ENCODE results near the gene GARRE1.

GARRE1 gene

GRCh38 chr19:34259367-34260095 lies 5.2 kb downstream of the GARRE1 start:
- H3K27me3 ChIP-seq (ENCODE audit: control insufficient read depth in 2 of 2, insufficient read depth in 2 of 2, low read length in 2 of 2), result no peaks in the 10 kb centered on the region
- no peak overlapping the region for H3K27ac ChIP-seq (ENCODE audit: low read depth in 2 of 2, low read length in 2 of 2)
- no peaks in the 10 kb centered on the region for H3K9me3 ChIP-seq (ENCODE audit: control insufficient read depth in 2 of 2, low read length in 2 of 2)
- H3K4me3 ChIP-seq (ENCODE audit: low read length in 2 of 2), result no peak overlapping the region
- no peak overlapping the region for H3K9ac ChIP-seq (ENCODE audit: low read depth in 1 of 2, low read length in 2 of 2)
- H3K36me3 ChIP-seq (ENCODE audit: control insufficient read depth in 2 of 2, insufficient read depth in 2 of 2, low read length in 2 of 2), result no peaks in the 10 kb centered on the region
- peaks cover 15% of the 10 kb centered on the region in 2 donors for H3K4me1 ChIP-seq (ENCODE audit: control insufficient read depth in 2 of 2, insufficient read depth in 2 of 2, low read length in 2 of 2)

- H3K9ac ChIP-seq (ENCODE audit: low read depth in 1 of 2, low read length in 2 of 2), result no peak overlapping the region
- no peak overlapping the region for H3K27ac ChIP-seq (ENCODE audit: low read depth in 2 of 2, low read length in 2 of 2)
- H3K4me1 ChIP-seq (ENCODE audit: control insufficient read depth in 2 of 2, insufficient read depth in 2 of 2, low read length in 2 of 2), result peaks cover 9% of the 10 kb centered on the region in 2 donors
- H3K9me3 ChIP-seq (ENCODE audit: control insufficient read depth in 2 of 2, low read length in 2 of 2), result no peaks in the 10 kb centered on the region
- no peaks in the 10 kb centered on the region for H3K27me3 ChIP-seq (ENCODE audit: control insufficient read depth in 2 of 2, insufficient read depth in 2 of 2, low read length in 2 of 2)
- H3K4me3 ChIP-seq (ENCODE audit: low read length in 2 of 2), result no peak overlapping the region
- peaks cover 3% of the 10 kb centered on the region in 2 donors for H3K36me3 ChIP-seq (ENCODE audit: control insufficient read depth in 2 of 2, insufficient read depth in 2 of 2, low read length in 2 of 2)
Measured at GRCh38 chr19:34260771-34261173, 6.4 kb downstream of the GARRE1 start.

- H3K27me3 ChIP-seq (ENCODE audit: control insufficient read depth in 2 of 2, insufficient read depth in 2 of 2, low read length in 2 of 2), result no peaks in the 10 kb centered on the region
- no peaks in the 10 kb centered on the region for H3K9me3 ChIP-seq (ENCODE audit: control insufficient read depth in 2 of 2, low read length in 2 of 2)
- peaks cover 5 to 6% of the 10 kb centered on the region in 2 donors for H3K36me3 ChIP-seq (ENCODE audit: control insufficient read depth in 2 of 2, insufficient read depth in 2 of 2, low read length in 2 of 2)
- H3K4me1 ChIP-seq (ENCODE audit: control insufficient read depth in 2 of 2, insufficient read depth in 2 of 2, low read length in 2 of 2), result peaks cover 9% of the 10 kb centered on the region in 2 donors
- H3K4me3 ChIP-seq (ENCODE audit: low read length in 2 of 2), result no peak overlapping the region
- H3K9ac ChIP-seq (ENCODE audit: low read depth in 1 of 2, low read length in 2 of 2), result no peak overlapping the region
- H3K27ac ChIP-seq (ENCODE audit: low read depth in 2 of 2, low read length in 2 of 2), result no peak overlapping the region
Measured at GRCh38 chr19:34261334-34262109, 7.2 kb downstream of the GARRE1 start.

- H3K4me3 ChIP-seq (ENCODE audit: low read length in 2 of 2), result no peak overlapping the region
- H3K4me1 ChIP-seq (ENCODE audit: control insufficient read depth in 2 of 2, insufficient read depth in 2 of 2, low read length in 2 of 2), result peaks cover 8 to 9% of the 10 kb centered on the region in 2 donors
- H3K9me3 ChIP-seq (ENCODE audit: control insufficient read depth in 2 of 2, low read length in 2 of 2), result no peaks in the 10 kb centered on the region
- H3K27ac ChIP-seq (ENCODE audit: low read depth in 2 of 2, low read length in 2 of 2), result no peak overlapping the region
- H3K9ac ChIP-seq (ENCODE audit: low read depth in 1 of 2, low read length in 2 of 2), result no peak overlapping the region
- H3K27me3 ChIP-seq (ENCODE audit: control insufficient read depth in 2 of 2, insufficient read depth in 2 of 2, low read length in 2 of 2), result no peaks in the 10 kb centered on the region
- peaks cover 5 to 6% of the 10 kb centered on the region in 2 donors for H3K36me3 ChIP-seq (ENCODE audit: control insufficient read depth in 2 of 2, insufficient read depth in 2 of 2, low read length in 2 of 2)
Measured at GRCh38 chr19:34263745-34264237, 9.4 kb downstream of the GARRE1 start.

GRCh38 chr19:34265221-34265650 lies 10.9 kb downstream of the GARRE1 start:
- Histone ChIP-seq H3K4me1 (ENCODE audit: control insufficient read depth in 2 of 2, insufficient read depth in 2 of 2, low read length in 2 of 2) (peaks cover 7 to 9% of the 10 kb centered on the region in 2 donors), H3K9me3 (ENCODE audit: control insufficient read depth in 2 of 2, low read length in 2 of 2) (no peaks in the 10 kb centered on the region), H3K36me3 (ENCODE audit: control insufficient read depth in 2 of 2, insufficient read depth in 2 of 2, low read length in 2 of 2) (peaks cover 5 to 6% of the 10 kb centered on the region in 2 donors), H3K4me3 (ENCODE audit: low read length in 2 of 2) (no peak overlapping the region), H3K9ac (ENCODE audit: low read depth in 1 of 2, low read length in 2 of 2) (no peak overlapping the region), H3K27ac (ENCODE audit: low read depth in 2 of 2, low read length in 2 of 2) (no peak overlapping the region), H3K27me3 (ENCODE audit: control insufficient read depth in 2 of 2, insufficient read depth in 2 of 2, low read length in 2 of 2) (no peaks in the 10 kb centered on the region)

GRCh38 chr19:34269081-34269480 lies 14.7 kb downstream of the GARRE1 start:
- Histone ChIP-seq H3K27ac (ENCODE audit: low read depth in 2 of 2, low read length in 2 of 2) (peak overlapping the region in 1 of 2 donors; percentile 19), H3K27me3 (ENCODE audit: control insufficient read depth in 2 of 2, insufficient read depth in 2 of 2, low read length in 2 of 2) (no peaks in the 10 kb centered on the region), H3K9me3 (ENCODE audit: control insufficient read depth in 2 of 2, low read length in 2 of 2) (no peaks in the 10 kb centered on the region), H3K4me3 (ENCODE audit: low read length in 2 of 2) (no peak overlapping the region), H3K9ac (ENCODE audit: low read depth in 1 of 2, low read length in 2 of 2) (peak overlapping the region in 1 of 2 donors; percentile 10), H3K36me3 (ENCODE audit: control insufficient read depth in 2 of 2, insufficient read depth in 2 of 2, low read length in 2 of 2) (peaks cover 5 to 6% of the 10 kb centered on the region in 2 donors), H3K4me1 (ENCODE audit: control insufficient read depth in 2 of 2, insufficient read depth in 2 of 2, low read length in 2 of 2) (peaks cover 9 to 16% of the 10 kb centered on the region in 2 donors)

- Histone ChIP-seq H3K27me3 (ENCODE audit: control insufficient read depth in 2 of 2, insufficient read depth in 2 of 2, low read length in 2 of 2) (no peaks in the 10 kb centered on the region), H3K36me3 (ENCODE audit: control insufficient read depth in 2 of 2, insufficient read depth in 2 of 2, low read length in 2 of 2) (peaks cover 5 to 6% of the 10 kb centered on the region in 2 donors), H3K4me3 (ENCODE audit: low read length in 2 of 2) (peak overlapping the region in 1 of 2 donors; percentile 43), H3K4me1 (ENCODE audit: control insufficient read depth in 2 of 2, insufficient read depth in 2 of 2, low read length in 2 of 2) (peaks cover 9 to 16% of the 10 kb centered on the region in 2 donors), H3K27ac (ENCODE audit: low read depth in 2 of 2, low read length in 2 of 2) (peak overlapping the region; percentile 50 to 82), H3K9ac (ENCODE audit: low read depth in 1 of 2, low read length in 2 of 2) (peak overlapping the region in 1 of 2 donors; percentile 42), H3K9me3 (ENCODE audit: control insufficient read depth in 2 of 2, low read length in 2 of 2) (no peaks in the 10 kb centered on the region)
Measured at GRCh38 chr19:34269489-34269888, 15.1 kb downstream of the GARRE1 start.

GRCh38 chr19:34269968-34270621 lies 15.7 kb downstream of the GARRE1 start:
- Histone ChIP-seq H3K4me3 (ENCODE audit: low read length in 2 of 2) (peak overlapping the region in 1 of 2 donors; percentile 43), H3K27ac (ENCODE audit: low read depth in 2 of 2, low read length in 2 of 2) (peak overlapping the region; percentile 50 to 82), H3K36me3 (ENCODE audit: control insufficient read depth in 2 of 2, insufficient read depth in 2 of 2, low read length in 2 of 2) (peaks cover 5 to 6% of the 10 kb centered on the region in 2 donors), H3K9ac (ENCODE audit: low read depth in 1 of 2, low read length in 2 of 2) (peak overlapping the region; percentile 19 to 42), H3K9me3 (ENCODE audit: control insufficient read depth in 2 of 2, low read length in 2 of 2) (no peaks in the 10 kb centered on the region), H3K4me1 (ENCODE audit: control insufficient read depth in 2 of 2, insufficient read depth in 2 of 2, low read length in 2 of 2) (peaks cover 9 to 16% of the 10 kb centered on the region in 2 donors), H3K27me3 (ENCODE audit: control insufficient read depth in 2 of 2, insufficient read depth in 2 of 2, low read length in 2 of 2) (no peaks in the 10 kb centered on the region)

GRCh38 chr19:34273121-34273520 lies 18.8 kb downstream of the GARRE1 start:
- H3K27me3 ChIP-seq (ENCODE audit: control insufficient read depth in 2 of 2, insufficient read depth in 2 of 2, low read length in 2 of 2), result no peaks in the 10 kb centered on the region
- no peak overlapping the region for H3K4me3 ChIP-seq (ENCODE audit: low read length in 2 of 2)
- no peak overlapping the region for H3K9ac ChIP-seq (ENCODE audit: low read depth in 1 of 2, low read length in 2 of 2)
- peaks cover 0 to 3% of the 10 kb centered on the region in 2 donors for H3K36me3 ChIP-seq (ENCODE audit: control insufficient read depth in 2 of 2, insufficient read depth in 2 of 2, low read length in 2 of 2)
- H3K4me1 ChIP-seq (ENCODE audit: control insufficient read depth in 2 of 2, insufficient read depth in 2 of 2, low read length in 2 of 2), result peaks cover 9 to 23% of the 10 kb centered on the region in 2 donors
- H3K9me3 ChIP-seq (ENCODE audit: control insufficient read depth in 2 of 2, low read length in 2 of 2), result no peaks in the 10 kb centered on the region
- H3K27ac ChIP-seq (ENCODE audit: low read depth in 2 of 2, low read length in 2 of 2), result no peak overlapping the region
